K562 (cell line): ENCODE measurements around the gene TTC16.

Source experiments
- FOSL1 ChIP-seq: fragments of 200-800 bp; sonication (Bioruptor generic); conservative IDR thresholded peaks from 2 replicates; pipeline ENCODE4 v1.6.1; 2016; ENCODE audit warnings: missing genetic modification characterization, missing compliant biosample characterization
- GATA2 ChIP-seq: sonication (generic); formaldehyde crosslinking; IDR thresholded peaks from 2 replicates; pipeline ENCODE4 v1.4.0; 2020; ENCODE audit warnings: mild to moderate bottlenecking, missing genetic modification reagents
- GATAD2A ChIP-seq: fragments of 450-650 bp; IDR thresholded peaks from 2 replicates; pipeline ENCODE4 v1.6.1; 2017
- JUND ChIP-seq, 2 experiments: IDR thresholded peaks; 2 replicates in 1 of 2; 3 replicates in 1 of 2; pipeline ENCODE4 v1.6.1; 2011; ENCODE audit warnings: borderline replicate concordance in 2 of 2, low read depth in 2 of 2, low read length in 2 of 2, improper control_type of control experiment in 1 of 2, missing biosample characterization in 1 of 2, missing genetic modification characterization in 1 of 2, missing genetic modification reagents in 1 of 2
- NFYB ChIP-seq: IDR thresholded peaks from 2 replicates; pipeline ENCODE4 v1.6.1; 2011; ENCODE audit warnings: mild to moderate bottlenecking, moderate library complexity; ENCODE audit not compliant: insufficient read length; ENCODE audit errors: extremely low read depth
- POLR2A ChIP-seq: fragments of 450-650 bp; conservative IDR thresholded peaks from 2 replicates; pipeline ENCODE4 v1.6.1; 2016
- RFX5 ChIP-seq: IDR thresholded peaks from 2 replicates; pipeline ENCODE4 v1.6.1; 2011; ENCODE audit warnings: low read depth, mild to moderate bottlenecking, improper control_type of control experiment, low read length
- SMC3 ChIP-seq: conservative IDR thresholded peaks from 2 replicates; pipeline ENCODE4 v1.6.1; 2011; ENCODE audit warnings: low read depth, low read length, improper control_type of control experiment; ENCODE audit not compliant: insufficient read depth
- SPI1 ChIP-seq: IDR thresholded peaks from 2 replicates; pipeline ENCODE4 v1.6.1; 2011; ENCODE audit warnings: low read depth, low read length, control low read depth, borderline replicate concordance
- USF2 ChIP-seq: sonication (generic); formaldehyde crosslinking; IDR thresholded peaks from 2 replicates; pipeline ENCODE4 v1.5.0; 2020; ENCODE audit warnings: missing genetic modification reagents
- ZNF184 ChIP-seq: sonication (generic); formaldehyde crosslinking; IDR thresholded peaks from 2 replicates; pipeline ENCODE4 v1.5.0; 2020; ENCODE audit warnings: missing genetic modification reagents
- ZNF639 ChIP-seq, 2 experiments: fragments of 200-800 bp in 1 of 2; sonication (Bioruptor generic) in 1 of 2; sonication (generic) in 1 of 2; formaldehyde crosslinking in 1 of 2; IDR thresholded peaks in 1 of 2; conservative IDR thresholded peaks in 1 of 2; 2 replicates each; pipeline versions ENCODE4 v1.5.0 to v1.6.1; 2016 to 2020; ENCODE audit warnings: missing compliant biosample characterization in 1 of 2, missing genetic modification characterization in 1 of 2, missing genetic modification reagents in 1 of 2

- TF ChIP-seq FOSL1 (tag): no peak
- TF ChIP-seq NFYB: no peak
- TF ChIP-seq ZNF184 (CRISPR knock-in tag): no peak
- TF ChIP-seq USF2: no peak
- no peak for TF ChIP-seq GATAD2A
- TF ChIP-seq SPI1: no peak
- TF ChIP-seq POLR2A: no peak
- TF ChIP-seq JUND (IDR thresholded peaks at IDR 0.05; ENCODE audit: borderline replicate concordance, low read depth, low read length): no peak
- no peak for TF ChIP-seq JUND (tag; IDR thresholded peaks at IDR 0.05; ENCODE audit: borderline replicate concordance, low read depth, low read length)
- no peak for TF ChIP-seq SMC3
- TF ChIP-seq RFX5: no peak
- no peak for TF ChIP-seq ZNF639 (CRISPR knock-in tag; conservative IDR thresholded peaks at IDR 0.05 in 1 of 2, IDR thresholded peaks at IDR 0.05 in 1 of 2)
- no peak for TF ChIP-seq GATA2 (CRISPR knock-in tag)
These were observed 29.2 kb upstream of the TTC16 start for GRCh38 chr9:127686461-127687393.
